ENCODE results near the gene GALNTL6. TPM values are rescaled to one million over a fixed set of nuclear protein-coding genes. Genes with fewer than 3 reads are reported as not detected.
"Not testable (repeated sequence)": the region's sequence is repeated elsewhere in the genome, so short reads cannot be mapped to it uniquely, and the experiment has no call there.

Gene GALNTL6
- polyA plus RNA-seq, 3 donors = 0.85 to 3.4 (median 0.98) TPM

GRCh38 chr4:172706000-172706399 lies 892.8 kb downstream of the GALNTL6 start:
- DNase-seq (ENCODE audit: low read depth in 3 of 3, low spot score in 2 of 3) = no peak

- no peak for DNase-seq (ENCODE audit: low read depth in 3 of 3, low spot score in 2 of 3)
Measured at GRCh38 chr4:172707622-172708021, 894.4 kb downstream of the GALNTL6 start.

- DNase-seq (ENCODE audit: low read depth in 3 of 3, low spot score in 2 of 3) = no peak
Measured at GRCh38 chr4:172708184-172708583, 895.0 kb downstream of the GALNTL6 start.

- DNase-seq (ENCODE audit: low read depth in 3 of 3, low spot score in 2 of 3) = no peak
Measured at GRCh38 chr4:172709376-172709775, 896.2 kb downstream of the GALNTL6 start.

GRCh38 chr4:172716291-172716690 lies 903.1 kb downstream of the GALNTL6 start:
- DNase-seq (ENCODE audit: low read depth in 3 of 3, low spot score in 2 of 3) = no peak

GRCh38 chr4:172721659-172722058 lies 908.5 kb downstream of the GALNTL6 start:
- no peak for DNase-seq (ENCODE audit: low read depth in 3 of 3, low spot score in 2 of 3)

GRCh38 chr4:172725581-172725980 lies 912.4 kb downstream of the GALNTL6 start:
- no peak for DNase-seq (ENCODE audit: low read depth in 3 of 3, low spot score in 2 of 3)

- no peak for DNase-seq (ENCODE audit: low read depth in 3 of 3, low spot score in 2 of 3)
Measured at GRCh38 chr4:172726001-172726423, 912.8 kb downstream of the GALNTL6 start.

GRCh38 chr4:172727631-172728030 lies 914.4 kb downstream of the GALNTL6 start:
- DNase-seq (ENCODE audit: low read depth in 3 of 3, low spot score in 2 of 3) = no peak

GRCh38 chr4:172733645-172734044 lies 920.4 kb downstream of the GALNTL6 start:
- not testable (repeated sequence) for DNase-seq (ENCODE audit: low read depth in 3 of 3, low spot score in 2 of 3)

- no peak for DNase-seq (ENCODE audit: low read depth in 3 of 3, low spot score in 2 of 3)
Measured at GRCh38 chr4:172734555-172734954, 921.4 kb downstream of the GALNTL6 start.

GRCh38 chr4:172736046-172736445 lies 922.8 kb downstream of the GALNTL6 start:
- no peak for DNase-seq (ENCODE audit: low read depth in 3 of 3, low spot score in 2 of 3)

GRCh38 chr4:172740434-172740833 lies 927.2 kb downstream of the GALNTL6 start:
- DNase-seq (ENCODE audit: low read depth in 3 of 3, low spot score in 2 of 3) = no peak

- DNase-seq (ENCODE audit: low read depth in 3 of 3, low spot score in 2 of 3) = no peak
Measured at GRCh38 chr4:172750910-172751309, 937.7 kb downstream of the GALNTL6 start.

GRCh38 chr4:172751550-172751949 lies 938.3 kb downstream of the GALNTL6 start:
- no peak for DNase-seq (ENCODE audit: low read depth in 3 of 3, low spot score in 2 of 3)

GRCh38 chr4:172758586-172759340 lies 945.6 kb downstream of the GALNTL6 start:
- no peak for DNase-seq (ENCODE audit: low read depth in 3 of 3, low spot score in 2 of 3)

- DNase-seq (ENCODE audit: low read depth in 3 of 3, low spot score in 2 of 3) = no peak
Measured at GRCh38 chr4:172760512-172760911, 947.3 kb downstream of the GALNTL6 start.

GRCh38 chr4:172762895-172763294 lies 949.7 kb downstream of the GALNTL6 start:
- no peak for DNase-seq (ENCODE audit: low read depth in 3 of 3, low spot score in 2 of 3)

- no peak for DNase-seq (ENCODE audit: low read depth in 3 of 3, low spot score in 2 of 3)
Measured at GRCh38 chr4:172770787-172771186, 957.6 kb downstream of the GALNTL6 start.

GRCh38 chr4:172772781-172773180 lies 959.6 kb downstream of the GALNTL6 start:
- no peak for DNase-seq (ENCODE audit: low read depth in 3 of 3, low spot score in 2 of 3)

- no peak for DNase-seq (ENCODE audit: low read depth in 3 of 3, low spot score in 2 of 3)
Measured at GRCh38 chr4:172776203-172776861, 963.1 kb downstream of the GALNTL6 start.

GRCh38 chr4:172777729-172778431 lies 964.7 kb downstream of the GALNTL6 start:
- DNase-seq (ENCODE audit: low read depth in 3 of 3, low spot score in 2 of 3) = no peak

Measured in right renal cortex interstitium (tissue), 3 donors.